Duodenal mucosa (tissue), 2 donors: ENCODE measurements around the gene GRIK4.

Source experiments
- H3K27ac ChIP-seq: one replicate; pipeline ENCODE4 v1.7.0; 2013; ENCODE audit warnings: low read depth, low read length
- H3K27me3 ChIP-seq, 2 donors: one replicate each; pipeline ENCODE4 v1.7.0; 2013; ENCODE audit warnings: low read length in 2 of 2, control low read depth in 1 of 2; ENCODE audit not compliant: insufficient read depth in 2 of 2, control insufficient read depth in 1 of 2
- H3K36me3 ChIP-seq, 2 donors: one replicate each; pipeline ENCODE4 v1.7.0; 2013; ENCODE audit warnings: low read length in 2 of 2, control low read depth in 1 of 2; ENCODE audit not compliant: insufficient read depth in 2 of 2, control insufficient read depth in 1 of 2
- H3K4me1 ChIP-seq, 2 donors: one replicate each; pipeline ENCODE4 v1.7.0; 2013; ENCODE audit warnings: low read length in 2 of 2, control low read depth in 1 of 2; ENCODE audit not compliant: insufficient read depth in 2 of 2, control insufficient read depth in 1 of 2
- H3K4me3 ChIP-seq, 2 donors: one replicate each; pipeline ENCODE4 v1.7.0; 2013; ENCODE audit warnings: low read length in 2 of 2, low read depth in 1 of 2
- H3K9ac ChIP-seq, 2 donors: one replicate each; pipeline ENCODE4 v1.7.0; 2013; ENCODE audit warnings: low read length in 2 of 2, low read depth in 1 of 2
- H3K9me3 ChIP-seq, 2 donors: one replicate each; pipeline ENCODE4 v1.7.0; 2013; ENCODE audit warnings: low read length in 2 of 2, control low read depth in 1 of 2; ENCODE audit not compliant: control insufficient read depth in 1 of 2

The GRIK4 gene

DNA sequence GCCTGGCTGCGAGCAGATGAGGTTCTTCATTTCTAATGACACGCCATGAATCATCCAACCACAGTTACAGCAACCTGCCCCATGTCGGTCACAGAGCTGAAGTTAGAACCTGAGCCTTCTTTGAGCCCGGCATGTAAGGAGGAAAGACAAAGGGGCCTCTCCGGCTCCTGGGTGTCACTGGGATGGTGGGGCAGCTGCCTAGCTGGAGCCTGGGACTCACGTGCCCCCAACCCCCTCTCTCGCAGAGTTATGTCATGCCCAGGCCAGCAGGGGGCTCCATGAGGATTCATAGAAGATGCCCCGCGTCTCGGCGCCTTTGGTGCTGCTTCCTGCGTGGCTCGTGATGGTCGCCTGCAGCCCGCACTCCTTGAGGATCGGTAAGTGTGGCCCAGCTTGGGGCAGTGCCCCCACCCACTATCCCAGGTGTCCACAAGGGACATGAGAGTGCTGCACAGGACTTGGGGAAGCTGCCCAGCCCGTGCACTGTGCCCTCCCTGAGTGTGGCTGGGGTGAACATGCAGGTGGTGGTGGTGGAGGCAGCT is 148.5 kb downstream of the GRIK4 start:
- H3K27ac ChIP-seq, result no peak overlapping the region
- no peaks in the 10 kb centered on the region for H3K9me3 ChIP-seq
- H3K36me3 ChIP-seq, result no peaks in the 10 kb centered on the region
- no peak overlapping the region for H3K9ac ChIP-seq
- H3K4me1 ChIP-seq, result no peaks in the 10 kb centered on the region
- H3K27me3 ChIP-seq, result no peaks in the 10 kb centered on the region
- no peak overlapping the region for H3K4me3 ChIP-seq

DNA sequence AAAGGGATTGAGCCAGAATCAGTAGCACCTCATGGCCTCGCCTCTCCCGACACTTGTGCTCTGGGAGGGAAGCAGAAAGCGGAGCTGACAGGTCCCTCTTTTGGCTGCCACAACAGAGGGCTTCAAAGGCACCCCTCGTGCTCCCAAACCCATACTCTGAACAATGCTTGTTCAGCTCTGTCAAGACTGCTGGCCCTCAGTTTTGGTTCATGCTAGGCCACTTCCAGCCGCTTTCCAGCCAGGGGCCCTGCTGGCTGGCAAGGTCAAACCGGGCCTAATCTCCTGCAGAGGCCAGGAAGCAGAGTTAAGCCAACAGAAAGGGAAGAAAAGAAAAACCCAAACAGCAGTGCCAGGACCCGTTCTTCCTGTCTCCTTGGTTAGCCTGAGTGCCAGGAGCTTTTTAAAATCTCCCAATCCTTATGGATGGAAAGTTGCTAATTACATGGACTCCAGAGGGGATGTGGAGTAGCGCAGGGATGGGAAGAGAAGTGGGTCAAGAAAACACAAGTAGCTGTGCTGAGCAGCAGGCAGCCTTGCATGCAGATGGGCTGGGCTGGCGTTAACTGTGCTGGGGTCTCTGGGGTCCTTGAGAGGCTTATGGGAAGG is 150.6 kb downstream of the GRIK4 start:
- H3K9ac ChIP-seq, result no peak overlapping the region
- no peak overlapping the region for H3K4me3 ChIP-seq
- no peaks in the 10 kb centered on the region for H3K36me3 ChIP-seq
- no peaks in the 10 kb centered on the region for H3K9me3 ChIP-seq
- H3K4me1 ChIP-seq, result no peaks in the 10 kb centered on the region
- no peak overlapping the region for H3K27ac ChIP-seq
- H3K27me3 ChIP-seq, result no peaks in the 10 kb centered on the region

DNA sequence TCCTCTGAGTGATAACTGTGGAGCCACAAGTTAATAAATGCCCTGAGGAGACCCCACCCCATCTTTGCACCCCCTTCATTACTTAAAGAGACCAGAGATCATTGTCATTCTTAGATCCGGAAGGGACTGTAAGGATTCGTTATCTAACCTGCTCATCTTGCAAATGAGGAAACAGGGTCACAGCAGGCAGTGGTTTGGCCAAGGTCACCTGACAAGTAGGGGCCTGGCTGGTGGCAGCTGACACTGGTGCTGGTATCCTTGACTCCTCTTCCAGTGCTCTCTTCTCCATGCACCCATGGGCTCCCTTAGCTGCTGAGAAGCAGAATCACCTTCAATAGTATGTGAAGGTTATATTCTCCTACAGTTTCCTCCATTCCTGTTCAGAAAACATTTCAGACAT is 151.6 kb downstream of the GRIK4 start:
- no peak overlapping the region for H3K4me3 ChIP-seq
- H3K4me1 ChIP-seq, result no peaks in the 10 kb centered on the region
- H3K27ac ChIP-seq, result no peak overlapping the region
- H3K9me3 ChIP-seq, result no peaks in the 10 kb centered on the region
- H3K27me3 ChIP-seq, result no peaks in the 10 kb centered on the region
- H3K36me3 ChIP-seq, result no peaks in the 10 kb centered on the region
- H3K9ac ChIP-seq, result no peak overlapping the region

DNA sequence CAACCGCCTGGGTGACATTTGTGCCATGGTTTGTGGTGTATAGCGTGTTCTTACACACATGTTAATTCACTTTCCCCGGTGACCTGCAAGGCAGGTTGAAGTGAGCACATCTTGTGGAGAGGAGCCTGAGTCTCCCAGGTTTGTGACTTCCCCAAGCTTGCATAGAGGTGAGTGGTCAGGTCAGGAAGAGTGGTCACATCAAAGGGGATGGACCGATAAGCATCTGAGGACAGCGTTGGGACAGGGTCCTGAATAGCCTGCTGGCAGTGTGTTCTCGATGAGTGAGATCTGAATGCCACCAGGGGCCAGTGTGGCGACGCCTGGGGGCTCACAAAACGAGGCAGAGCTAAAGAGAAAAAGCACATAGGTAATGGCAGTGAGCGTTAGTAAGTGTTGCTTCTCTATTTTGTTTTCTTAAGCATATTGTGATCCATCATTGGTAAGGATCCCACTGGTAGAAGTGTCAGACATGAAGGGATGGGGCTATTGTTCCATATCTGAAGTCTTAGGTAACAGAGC is 154.6 kb downstream of the GRIK4 start:
- Histone ChIP-seq H3K9me3 (no peaks in the 10 kb centered on the region), H3K4me3 (no peak overlapping the region), H3K4me1 (no peaks in the 10 kb centered on the region), H3K36me3 (no peaks in the 10 kb centered on the region), H3K9ac (no peak overlapping the region), H3K27ac (no peak overlapping the region), H3K27me3 (no peaks in the 10 kb centered on the region)

DNA sequence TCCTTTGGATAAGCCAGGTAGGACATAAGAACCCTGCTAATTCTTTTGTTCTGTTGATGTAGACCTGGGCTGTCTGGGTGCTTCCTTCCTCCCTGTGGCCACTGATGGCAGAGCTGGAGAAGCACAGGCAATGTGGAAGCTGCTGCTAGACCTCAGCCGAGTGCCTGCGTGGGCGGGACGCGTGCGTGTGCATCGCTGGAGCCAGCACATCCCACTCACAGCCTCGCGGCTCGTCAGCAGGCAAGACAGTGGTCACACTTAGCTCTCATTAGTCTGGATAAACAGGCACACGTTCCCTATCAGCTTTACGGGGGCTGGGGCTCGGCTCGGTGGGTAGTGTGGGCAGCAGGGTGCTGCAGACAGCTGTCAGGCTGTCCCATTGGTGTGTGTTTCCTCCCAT is 155.7 kb downstream of the GRIK4 start:
- Histone ChIP-seq H3K9me3 (no peaks in the 10 kb centered on the region), H3K9ac (no peak overlapping the region), H3K4me1 (no peaks in the 10 kb centered on the region), H3K4me3 (no peak overlapping the region), H3K27ac (no peak overlapping the region), H3K36me3 (no peaks in the 10 kb centered on the region), H3K27me3 (no peaks in the 10 kb centered on the region)

DNA sequence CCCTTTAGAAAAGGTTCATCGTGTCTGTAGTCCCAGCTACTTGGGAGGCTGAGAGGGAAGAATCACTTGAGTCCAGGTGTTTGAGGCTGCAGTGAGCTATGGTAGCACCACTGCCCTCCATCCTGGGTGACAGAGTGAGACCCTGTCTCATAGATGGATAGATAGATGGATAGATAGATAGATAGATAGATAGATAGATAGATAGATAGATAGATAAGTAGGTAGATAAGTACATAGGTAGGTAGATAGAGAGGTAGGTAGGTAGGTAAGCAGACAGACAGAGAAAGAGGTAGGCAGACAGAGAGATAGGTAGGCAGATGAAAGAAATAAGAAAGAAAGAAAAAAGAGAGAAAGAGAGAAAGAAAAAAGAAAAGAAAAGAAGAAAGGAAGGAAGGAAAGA is 156.4 kb downstream of the GRIK4 start:
- H3K27me3 ChIP-seq, result no peaks in the 10 kb centered on the region
- H3K4me3 ChIP-seq, result no peak overlapping the region
- no peak overlapping the region for H3K9ac ChIP-seq
- H3K27ac ChIP-seq, result no peak overlapping the region
- no peaks in the 10 kb centered on the region for H3K36me3 ChIP-seq
- H3K9me3 ChIP-seq, result no peaks in the 10 kb centered on the region
- H3K4me1 ChIP-seq, result no peaks in the 10 kb centered on the region

DNA sequence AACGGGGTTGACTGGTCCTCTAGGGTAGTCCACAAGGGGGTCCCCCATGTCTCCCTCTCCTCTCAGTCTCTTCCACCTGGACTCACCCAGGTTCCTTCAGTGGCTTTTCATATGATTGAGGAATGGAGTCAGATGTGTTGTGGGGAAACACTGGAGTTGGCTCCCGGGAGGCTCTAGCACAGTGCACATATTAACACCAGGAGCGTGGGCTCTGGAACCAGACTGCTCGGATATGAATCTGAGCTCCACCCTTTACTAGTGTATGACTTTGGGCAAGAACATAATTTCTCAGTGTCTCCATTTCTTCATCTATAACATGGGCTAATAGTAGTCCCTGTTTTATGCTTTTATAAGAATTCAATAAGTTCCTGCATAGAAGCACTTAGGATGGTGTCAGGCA is 157.0 kb downstream of the GRIK4 start:
- Histone ChIP-seq H3K9me3 (no peaks in the 10 kb centered on the region), H3K27me3 (no peaks in the 10 kb centered on the region), H3K36me3 (no peaks in the 10 kb centered on the region), H3K9ac (no peak overlapping the region), H3K4me3 (no peak overlapping the region), H3K27ac (no peak overlapping the region), H3K4me1 (no peaks in the 10 kb centered on the region)

DNA sequence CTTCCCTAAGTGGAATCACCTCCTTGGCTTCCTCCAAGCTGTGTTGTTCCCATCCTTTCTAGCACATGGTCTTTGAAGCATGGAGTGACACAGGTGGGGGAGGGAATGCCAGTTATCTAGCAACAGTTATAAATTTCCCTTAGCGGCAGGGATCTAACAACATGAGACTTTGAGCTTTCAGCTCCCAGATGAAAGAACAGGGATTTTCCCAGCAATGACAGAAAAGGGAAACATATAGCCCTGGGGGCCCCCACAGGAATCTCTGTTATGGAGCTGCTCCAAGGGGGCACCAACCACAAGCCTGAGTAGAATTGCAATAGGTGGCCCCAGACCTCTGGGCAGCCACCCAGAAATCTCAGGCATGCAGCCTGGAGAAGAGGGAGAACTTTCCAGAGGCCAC is 163.0 kb downstream of the GRIK4 start:
- Histone ChIP-seq H3K4me3 (no peak overlapping the region), H3K36me3 (no peaks in the 10 kb centered on the region), H3K9ac (no peak overlapping the region), H3K27me3 (no peaks in the 10 kb centered on the region), H3K27ac (no peak overlapping the region), H3K9me3 (no peaks in the 10 kb centered on the region), H3K4me1 (peaks cover 15 to 33% of the 10 kb centered on the region in 2 donors)

DNA sequence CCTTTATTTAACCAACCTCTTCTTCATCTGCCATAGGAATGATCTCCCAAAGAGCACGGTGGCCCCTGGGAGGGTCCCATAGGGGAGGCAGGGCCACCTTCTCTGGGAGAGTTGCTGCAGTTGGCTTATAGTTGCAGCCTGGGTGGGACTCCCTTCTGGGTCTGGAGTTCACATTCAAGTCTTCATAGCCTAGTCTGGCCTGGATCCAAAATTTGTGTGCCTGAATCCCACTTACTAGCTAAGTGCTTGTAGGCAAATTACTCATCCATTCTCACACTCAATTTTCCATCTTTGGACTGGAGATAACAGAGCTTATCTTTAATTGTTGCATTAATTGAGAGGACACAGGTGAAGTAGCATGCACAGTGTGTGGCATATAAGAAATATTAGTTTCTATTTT is 163.6 kb downstream of the GRIK4 start:
- Histone ChIP-seq H3K4me3 (no peak overlapping the region), H3K9me3 (no peaks in the 10 kb centered on the region), H3K36me3 (no peaks in the 10 kb centered on the region), H3K27me3 (no peaks in the 10 kb centered on the region), H3K27ac (no peak overlapping the region), H3K9ac (no peak overlapping the region), H3K4me1 (peaks cover 15 to 33% of the 10 kb centered on the region in 2 donors)

DNA sequence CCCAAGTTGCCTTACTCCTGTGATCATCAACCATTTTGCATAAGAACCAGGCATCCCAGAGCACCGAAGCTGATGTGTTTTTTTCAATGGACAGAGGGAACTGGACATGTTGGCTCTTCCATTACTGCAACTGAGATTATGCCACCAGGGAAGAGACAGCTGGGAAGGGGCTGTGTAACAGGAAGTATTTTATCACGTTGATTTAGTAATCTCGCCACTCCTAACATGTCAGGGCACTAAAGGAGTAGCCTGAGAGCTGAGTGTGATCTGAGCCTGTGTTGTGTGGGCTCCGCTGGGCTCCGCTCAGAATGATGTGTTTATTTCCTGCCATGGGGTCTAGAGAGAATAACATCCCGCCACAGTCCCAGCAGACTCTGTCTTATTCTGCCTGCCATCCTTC is 165.4 kb downstream of the GRIK4 start:
- no peaks in the 10 kb centered on the region for H3K36me3 ChIP-seq
- no peaks in the 10 kb centered on the region for H3K9me3 ChIP-seq
- H3K4me1 ChIP-seq, result peaks cover 15 to 33% of the 10 kb centered on the region in 2 donors
- no peak overlapping the region for H3K27ac ChIP-seq
- H3K9ac ChIP-seq, result no peak overlapping the region
- no peaks in the 10 kb centered on the region for H3K27me3 ChIP-seq
- H3K4me3 ChIP-seq, result no peak overlapping the region
